IMR-90 (cell line): ENCODE data around the gene TMEM204. TPM values are rescaled to one million over a fixed set of nuclear protein-coding genes. Genes with fewer than 3 reads are reported as not detected.

ENCODE experiments used
- ATAC-seq: fragments of 200-7000 bp; cut with Tn5 transposase; 2 replicates; pipeline ENCODE4 v1.9.1; 2020; ENCODE audit warnings: low read depth, mild to moderate bottlenecking, moderate library complexity
- BruUV-seq: library from RNA; stranded (reverse); fragments of 400-500 nt; replicated peaks from 2 replicates; lab custom pipeline; 2021; lab: Mats Ljungman, UMichigan
- CTCF ChIA-PET: fragments of 300-600 bp; formaldehyde crosslinking; extraction: SDS; loops from one replicate; lab custom pipeline; 2021; ENCODE audit warnings: antibody characterized with exemption; lab: Yijun Ruan, JAX
- POLR2A ChIA-PET: fragments of 300-600 bp; sonication (Branson Sonifier 250); formaldehyde crosslinking; loops from one replicate; lab custom pipeline; 2022; ENCODE audit warnings: antibody characterized with exemption; ENCODE audit not compliant: unreplicated experiment; lab: Charles Lee
- DNase-seq: peaks from one replicate; pipeline ENCODE4 v3.0.0; 2013
- H2AFZ ChIP-seq: replicated peaks from 2 replicates; pipeline ENCODE3; 2013; ENCODE audit warnings: low read length, mild to moderate bottlenecking; ENCODE audit not compliant: poor library complexity
- H2AK5ac ChIP-seq: 2 replicates; pipeline ENCODE4 v1.6.1; 2013; ENCODE audit warnings: low read depth, low read length, inconsistent platforms
- H2AK9ac ChIP-seq: replicated peaks from 2 replicates; pipeline ENCODE3; 2013; ENCODE audit warnings: mild to moderate bottlenecking, low read depth, low read length, moderate library complexity; ENCODE audit not compliant: poor library complexity
- H2BK120ac ChIP-seq: 2 replicates; pipeline ENCODE4 v1.6.1; 2013; ENCODE audit warnings: low read depth, low read length, inconsistent platforms
- H2BK15ac ChIP-seq: 3 replicates; pipeline ENCODE4 v1.6.1; 2013; ENCODE audit warnings: low read depth, low read length, inconsistent platforms
- H2BK20ac ChIP-seq: 2 replicates; pipeline ENCODE4 v1.6.1; 2013; ENCODE audit warnings: low read depth, mild to moderate bottlenecking, inconsistent platforms, low read length, moderate library complexity
- H2BK5ac ChIP-seq: 2 replicates; pipeline ENCODE4 v1.6.1; 2013; ENCODE audit warnings: mild to moderate bottlenecking, low read depth, low read length, inconsistent platforms; ENCODE audit not compliant: poor library complexity, severe bottlenecking
- H3K14ac ChIP-seq: replicated peaks from 2 replicates; pipeline ENCODE4 v1.6.1; 2013; ENCODE audit warnings: low read depth, low read length, inconsistent platforms
- H3K18ac ChIP-seq: 2 replicates; pipeline ENCODE4 v1.6.1; 2013; ENCODE audit warnings: low read depth, low read length, control low read depth
- H3K23ac ChIP-seq: 2 replicates; pipeline ENCODE4 v1.6.1; 2013; ENCODE audit warnings: low read depth, low read length, inconsistent platforms
- H3K27ac ChIP-seq: 2 replicates; pipeline ENCODE4 v1.5.1; 2013; ENCODE audit warnings: mild to moderate bottlenecking, control low read depth, low read length; ENCODE audit not compliant: insufficient read depth
- H3K27me3 ChIP-seq: 2 replicates; pipeline ENCODE4 v1.6.1; 2013; ENCODE audit warnings: low read length; ENCODE audit not compliant: control insufficient read depth, insufficient read depth
- H3K36me3 ChIP-seq: 2 replicates; pipeline ENCODE4 v1.6.1; 2013; ENCODE audit warnings: low read length, mixed read lengths; ENCODE audit not compliant: control insufficient read depth, insufficient read depth
- H3K4ac ChIP-seq: 2 replicates; pipeline ENCODE4 v1.6.1; 2013; ENCODE audit warnings: low read depth, low read length, inconsistent platforms
- H3K4me1 ChIP-seq: 2 replicates; pipeline ENCODE4 v1.6.1; 2013; ENCODE audit warnings: low read length, mixed read lengths; ENCODE audit not compliant: control insufficient read depth, insufficient read depth
- H3K4me2 ChIP-seq: 2 replicates; pipeline ENCODE4 v1.6.1; 2013; ENCODE audit warnings: low read depth, mild to moderate bottlenecking, control low read depth, low read length, moderate library complexity
- H3K4me3 ChIP-seq: 2 replicates; pipeline ENCODE4 v1.5.1; 2013; ENCODE audit warnings: low read depth, mild to moderate bottlenecking, control low read depth, low read length, moderate library complexity; ENCODE audit not compliant: insufficient read depth
- H3K56ac ChIP-seq: 2 replicates; pipeline ENCODE4 v1.6.1; 2013; ENCODE audit warnings: low read length, inconsistent platforms; ENCODE audit not compliant: insufficient read depth; ENCODE audit errors: extremely low read depth
- H3K79me1 ChIP-seq, 2 experiments: 2 replicates each; pipeline ENCODE4 v1.6.1; 2013; ENCODE audit warnings: low read length in 2 of 2, inconsistent platforms in 1 of 2, low read depth in 1 of 2
- H3K9ac ChIP-seq: 2 replicates; pipeline ENCODE4 v1.6.1; 2013; ENCODE audit warnings: low read depth, low read length, control low read depth
- H3K9me1 ChIP-seq: 2 replicates; pipeline ENCODE4 v1.6.1; 2013; ENCODE audit warnings: low read length, inconsistent platforms; ENCODE audit not compliant: insufficient read depth
- H3K9me3 ChIP-seq: 2 replicates; pipeline ENCODE4 v1.6.1; 2013; ENCODE audit warnings: low read length; ENCODE audit not compliant: control insufficient read depth, insufficient read depth
- H4K20me1 ChIP-seq: 2 replicates; pipeline ENCODE4 v1.6.1; 2013; ENCODE audit warnings: low read length, inconsistent platforms; ENCODE audit not compliant: insufficient read depth
- H4K5ac ChIP-seq: 2 replicates; pipeline ENCODE4 v1.6.1; 2013; ENCODE audit warnings: mild to moderate bottlenecking, low read depth, low read length, control low read depth
- H4K8ac ChIP-seq, 2 experiments: 2 replicates each; pipeline ENCODE4 v1.6.1; 2013; ENCODE audit warnings: low read depth in 2 of 2, low read length in 2 of 2, control low read depth in 1 of 2, inconsistent platforms in 1 of 2
- H4K91ac ChIP-seq: 2 replicates; pipeline ENCODE4 v1.6.1; 2013; ENCODE audit warnings: low read depth, low read length, inconsistent platforms; ENCODE audit not compliant: insufficient read depth
- BHLHE40 ChIP-seq: fragments of 150-350 bp; IDR thresholded peaks from 2 replicates; pipeline ENCODE4 v1.6.1; 2016; ENCODE audit warnings: mild to moderate bottlenecking, low read depth, low read length
- CEBPB ChIP-seq: IDR thresholded peaks from 2 replicates; pipeline ENCODE4 v1.6.1; 2012; ENCODE audit warnings: low read depth, low read length, improper control_type of control experiment
- CTCF ChIP-seq: conservative IDR thresholded peaks from 2 replicates; pipeline ENCODE4 v1.5.1; 2012; ENCODE audit warnings: mild to moderate bottlenecking, low read depth, low read length, improper control_type of control experiment
- ELK1 ChIP-seq: fragments of 150-350 bp; IDR thresholded peaks from 2 replicates; pipeline ENCODE4 v1.6.1; 2016; ENCODE audit warnings: low read depth, mild to moderate bottlenecking, low read length, moderate library complexity, borderline replicate concordance
- FOS ChIP-seq: fragments of 150-350 bp; IDR thresholded peaks from 2 replicates; pipeline ENCODE4 v1.6.1; 2016; ENCODE audit warnings: low read depth, low read length
- MAFK ChIP-seq: IDR thresholded peaks from 2 replicates; pipeline ENCODE4 v1.6.1; 2012; ENCODE audit warnings: low read depth, low read length, improper control_type of control experiment
- MAZ ChIP-seq: IDR thresholded peaks from 2 replicates; pipeline ENCODE4 v1.6.1; 2012; ENCODE audit warnings: low read depth, mild to moderate bottlenecking, low read length, improper control_type of control experiment, moderate library complexity, borderline replicate concordance
- POLR2A ChIP-seq: IDR thresholded peaks from 2 replicates; pipeline ENCODE4 v1.6.1; 2012; ENCODE audit warnings: mild to moderate bottlenecking, low read depth, low read length
- RFX5 ChIP-seq: IDR thresholded peaks from 2 replicates; pipeline ENCODE4 v1.8.0; 2012; ENCODE audit warnings: low read depth, mild to moderate bottlenecking, low read length, moderate library complexity
- SMC3 ChIP-seq: fragments of 150-350 bp; IDR thresholded peaks from 2 replicates; pipeline ENCODE4 v1.6.1; 2016; ENCODE audit warnings: low read depth, mild to moderate bottlenecking, antibody characterized with exemption, low read length, moderate library complexity
- USF2 ChIP-seq: fragments of 150-350 bp; IDR thresholded peaks from 2 replicates; pipeline ENCODE4 v1.6.1; 2017; ENCODE audit warnings: mild to moderate bottlenecking, antibody characterized with exemption, low read length, low read depth
- WGBS, 2 experiments: methylation state at CpG; one replicate each; pipeline versions ENCODE4 v1.1.5 to v1.1.7; 2013; ENCODE audit warnings: missing lambda C conversion rate in 2 of 2; ENCODE audit not compliant: insufficient read length in 1 of 2; ENCODE audit errors: extremely low coverage in 2 of 2; 5-methylcytosine and 5-hydroxymethylcytosine counted together
- dilution Hi-C: fragments of 300-500 bp; cut with HindIII; formaldehyde crosslinking; loops from one replicate; pipeline ENCODE4 v1.14.3; 2018; ENCODE audit warnings: low sequenced_read_pairs; ENCODE audit not compliant: unreplicated experiment
- in situ Hi-C: fragments of 300-500 bp; cut with MboI; formaldehyde crosslinking; loops from 3 replicates; pipeline ENCODE4 v1.14.3; 2019; ENCODE audit warnings: low sequenced_read_pairs, inconsistent platforms, mixed read lengths
- intact Hi-C: fragments of 100-400 bp; cut with micrococcal nuclease; formaldehyde crosslinking; loops from 2 replicates; pipeline ENCODE4 v1.10.0; 2022
- polyA plus RNA-seq, 3 experiments: library from polyadenylated mRNA; depleted of rRNA; stranded (reverse); fragments of >200 nt; gene quantifications; 2 replicates each; pipeline ENCODE4 v1.2.3, GENCODE V29; 2012; ENCODE audit warnings: low replicate concordance in 1 of 3
- total RNA-seq: library from RNA; depleted of rRNA; stranded (reverse); fragments of >200 nt; gene quantifications from 2 replicates; pipeline ENCODE4 v1.2.3, GENCODE V29; 2012

Gene TMEM204
- total and polyA plus RNA-seq, 2 of the 4 experiments (the other 2 are of a cell fraction): 7.0 to 12.3 TPM

DNA sequence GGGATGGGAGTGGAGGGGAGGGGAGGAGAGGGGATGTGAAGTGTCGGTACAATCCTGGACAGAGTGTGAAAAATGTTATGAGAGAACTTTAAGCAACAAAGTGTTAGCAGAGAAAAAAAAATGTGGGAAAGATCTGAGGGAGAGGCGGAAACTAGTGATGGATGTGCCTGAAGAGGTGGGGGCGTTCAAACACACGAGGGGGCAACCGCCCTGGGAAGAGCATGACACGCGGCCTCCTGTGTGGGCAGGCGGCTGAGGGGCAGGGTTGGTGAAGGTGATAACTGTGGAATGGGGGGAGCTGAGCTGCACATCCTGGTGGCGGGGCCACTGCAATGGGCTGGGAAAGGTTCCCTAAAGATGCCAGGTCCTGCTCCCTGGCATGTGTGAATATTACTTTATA lies 48.3 kb downstream of the TMEM204 start:
- Histone ChIP-seq H3K9me3 (no peaks in the 10 kb centered on the region), H3K27ac (no peak overlapping the region), H4K8ac (no peak overlapping the region), H4K5ac (no peak overlapping the region), H2AK9ac (no peak overlapping the region), H2BK5ac (no peak overlapping the region), H4K20me1 (no peaks in the 10 kb centered on the region), H3K23ac (no peak overlapping the region), H2BK15ac (no peak overlapping the region), H3K36me3 (peaks cover 36% of the 10 kb centered on the region), H3K27me3 (no peaks in the 10 kb centered on the region), H2BK20ac (no peak overlapping the region), H3K79me1 (no peaks in the 10 kb centered on the region), H2BK120ac (no peak overlapping the region), H3K56ac (no peak overlapping the region), H3K14ac (no peak overlapping the region), H3K9ac (no peak overlapping the region), H3K9me1 (no peaks in the 10 kb centered on the region), H2AK5ac (no peak overlapping the region), H4K91ac (no peak overlapping the region), H3K4ac (no peak overlapping the region), H3K4me3 (no peak overlapping the region), H3K4me1 (no peaks in the 10 kb centered on the region; the same call in 1 of the 2 replicates), H2AFZ (no peak overlapping the region), H3K18ac (no peak overlapping the region), H3K4me2 (no peak overlapping the region)
- intact Hi-C loops: no loop called here
- WGBS, 2 experiments: 100% methylated on average over 2 of the region's 9 CpGs; no CpG with 5 or more reads in 1 of the 2 experiments
- TF ChIP-seq SMC3 (no peak), CTCF (no peak), ELK1 (no peak), RFX5 (no peak), MAZ (no peak), POLR2A (no peak), BHLHE40 (no peak), CEBPB (no peak), FOS (no peak), USF2 (no peak), MAFK (no peak)
- POLR2A ChIA-PET: no interaction called here
- dilution Hi-C loops: no loop called here
- CTCF ChIA-PET: no interaction called here
- no peak for ATAC-seq
- in situ Hi-C loops: no loop called here
- no TSS peak for BruUV-seq
- no peak for DNase-seq
